HEK293 (cell line): ENCODE data around the gene SIKE1.

Experiments used
- ZNF266 ChIP-seq: fragments of 450-650 bp; formaldehyde crosslinking; IDR thresholded peaks from 2 replicates; pipeline ENCODE4 v1.5.1; 2016; ENCODE audit warnings: missing biosample characterization, missing genetic modification characterization, low read depth
- ZNF354C ChIP-seq: fragments of 450-650 bp; formaldehyde crosslinking; IDR thresholded peaks from 2 replicates; pipeline ENCODE4 v1.5.1; 2016; ENCODE audit warnings: missing biosample characterization, missing genetic modification characterization, low read depth, borderline replicate concordance
- ZNF426 ChIP-seq: fragments of 450-650 bp; formaldehyde crosslinking; IDR thresholded peaks from 2 replicates; pipeline ENCODE4 v1.5.1; 2017; ENCODE audit warnings: missing biosample characterization, missing genetic modification characterization, mild to moderate bottlenecking, inconsistent platforms, moderate library complexity

GRCh38 chr1:114755006-114755931 lies 25.2 kb downstream of the SIKE1 start:
- no peak for TF ChIP-seq ZNF354C
- TF ChIP-seq ZNF426 (tag by site-specific recombination): no peak
- TF ChIP-seq ZNF266 (tag by site-specific recombination): no peak
